Stomach (tissue), 4 donors: ENCODE results near the gene DNAJC15.

Experiments
- POLR2AphosphoS5 ChIP-seq, 3 donors: sonication (generic); formaldehyde crosslinking; IDR thresholded peaks; one replicate each; pipeline ENCODE4 v1.6.1; 2016; ENCODE audit warnings: antibody characterized with exemption in 3 of 3
- TF ChIP-seq, protein P1 (sequence below), 7 experiments: fragments of 450-650 bp in 4 of 7; fragments of 200-600 bp in 3 of 7; sonication (generic) in 3 of 7; IDR thresholded peaks; one replicate each; pipeline ENCODE4 v1.5.1; 2016 to 2019; ENCODE audit warnings: antibody characterized with exemption in 7 of 7, control low read depth in 2 of 7, mild to moderate bottlenecking in 1 of 7

DNA sequence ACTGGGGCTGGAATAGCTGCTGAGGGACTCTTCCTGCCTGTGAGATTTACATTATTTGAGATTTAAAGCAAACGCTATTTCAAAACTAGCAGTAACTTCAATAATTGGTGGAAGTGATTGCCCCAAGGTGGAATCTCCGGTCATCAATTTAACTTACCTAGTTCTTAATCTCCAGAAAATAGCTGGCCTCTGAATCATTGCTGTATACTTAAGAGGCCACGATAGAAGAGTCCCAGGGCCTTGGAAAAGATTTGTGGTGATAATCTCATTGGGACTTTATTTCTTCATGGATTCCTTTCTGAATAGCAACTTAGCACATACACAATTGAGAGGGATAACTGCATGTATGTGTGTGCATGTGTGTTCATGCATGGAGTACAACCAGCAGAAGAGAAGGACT lies 120.2 kb downstream of the DNAJC15 start:
- TF ChIP-seq, protein P1, sequence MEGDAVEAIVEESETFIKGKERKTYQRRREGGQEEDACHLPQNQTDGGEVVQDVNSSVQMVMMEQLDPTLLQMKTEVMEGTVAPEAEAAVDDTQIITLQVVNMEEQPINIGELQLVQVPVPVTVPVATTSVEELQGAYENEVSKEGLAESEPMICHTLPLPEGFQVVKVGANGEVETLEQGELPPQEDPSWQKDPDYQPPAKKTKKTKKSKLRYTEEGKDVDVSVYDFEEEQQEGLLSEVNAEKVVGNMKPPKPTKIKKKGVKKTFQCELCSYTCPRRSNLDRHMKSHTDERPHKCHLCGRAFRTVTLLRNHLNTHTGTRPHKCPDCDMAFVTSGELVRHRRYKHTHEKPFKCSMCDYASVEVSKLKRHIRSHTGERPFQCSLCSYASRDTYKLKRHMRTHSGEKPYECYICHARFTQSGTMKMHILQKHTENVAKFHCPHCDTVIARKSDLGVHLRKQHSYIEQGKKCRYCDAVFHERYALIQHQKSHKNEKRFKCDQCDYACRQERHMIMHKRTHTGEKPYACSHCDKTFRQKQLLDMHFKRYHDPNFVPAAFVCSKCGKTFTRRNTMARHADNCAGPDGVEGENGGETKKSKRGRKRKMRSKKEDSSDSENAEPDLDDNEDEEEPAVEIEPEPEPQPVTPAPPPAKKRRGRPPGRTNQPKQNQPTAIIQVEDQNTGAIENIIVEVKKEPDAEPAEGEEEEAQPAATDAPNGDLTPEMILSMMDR (IDR thresholded peaks at IDR 0.05), result no peak
- TF ChIP-seq POLR2AphosphoS5 (IDR thresholded peaks at IDR 0.05), result no peak
